Thoracic aorta (tissue), 2 donors: Measurements from ENCODE around the gene ODF2L. TPM values are rescaled to one million over a fixed set of nuclear protein-coding genes. Genes with fewer than 3 reads are reported as not detected.

Experiments
- ATAC-seq: fragments of 150-250 bp; one replicate; pipeline ENCODE4 v1.8.0; 2017; ENCODE audit warnings: low read depth; ENCODE audit not compliant: insufficient number of reproducible peaks, low FRiP score
- DNase-seq: peaks from one replicate; pipeline ENCODE4 v3.0.0-alpha.2; 2020; ENCODE audit warnings: low spot score
- H3K27ac ChIP-seq, 2 donors: fragments of 200-600 bp; sonication (generic); 1 replicate in 1 of 2; 2 replicates in 1 of 2; pipeline ENCODE4 v1.5.1; 2016; ENCODE audit warnings: mild to moderate bottlenecking in 2 of 2, moderate library complexity in 2 of 2
- H3K27me3 ChIP-seq: fragments of 200-600 bp; sonication (generic); replicated peaks from 2 replicates; pipeline ENCODE4 v1.6.0; 2016; ENCODE audit warnings: mild to moderate bottlenecking; ENCODE audit not compliant: insufficient read depth
- H3K36me3 ChIP-seq: fragments of 200-600 bp; sonication (generic); one replicate; pipeline ENCODE4 v1.5.1; 2016
- H3K4me1 ChIP-seq, 2 donors: fragments of 200-600 bp; sonication (generic); 1 replicate in 1 of 2; 2 replicates in 1 of 2; pipeline versions ENCODE4 v1.5.1 to v1.6.0; 2016; ENCODE audit warnings: low read depth in 2 of 2, mild to moderate bottlenecking in 1 of 2; ENCODE audit not compliant: control insufficient read depth in 1 of 2
- H3K4me3 ChIP-seq: fragments of 200-600 bp; sonication (generic); 2 replicates; pipeline ENCODE4 v1.5.1; 2016; ENCODE audit warnings: mild to moderate bottlenecking
- H3K9me3 ChIP-seq: fragments of 200-600 bp; sonication (generic); 2 replicates; pipeline ENCODE4 v1.5.1; 2016
- total RNA-seq, 2 donors: library from RNA; depleted of rRNA; stranded (reverse); fragments of >200 nt; gene quantifications; one replicate each; pipeline versions ENCODE4 v1.1.0 to v1.2.3, GENCODE V29; 2016
- TF ChIP-seq, protein P1 (sequence below): fragments of 200-600 bp; sonication (generic); IDR thresholded peaks from one replicate; pipeline ENCODE4 v1.5.1; 2019; ENCODE audit warnings: antibody characterized with exemption

ODF2L gene
- total RNA-seq, 2 donors from 2014 or later, result 45.6 to 74.5 TPM

DNA sequence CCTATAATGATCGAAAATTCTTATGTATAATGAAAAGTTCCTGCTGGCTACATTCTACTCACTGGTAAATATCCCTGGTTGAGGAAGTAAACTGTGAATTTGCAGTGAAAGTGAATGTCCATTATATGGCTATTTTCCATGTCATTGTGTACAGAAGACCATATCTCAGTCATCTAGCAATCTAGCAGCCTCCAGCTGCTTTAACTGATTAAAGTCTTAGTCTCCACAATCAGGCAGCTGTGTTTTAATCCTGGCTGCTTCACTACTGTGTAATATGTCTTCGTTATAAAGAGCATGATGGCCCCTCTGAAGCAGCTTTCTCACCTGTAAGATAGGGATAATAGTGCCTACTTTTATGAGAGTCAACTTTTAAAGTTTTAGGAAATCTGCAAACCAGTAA, 39.2 kb upstream of the ODF2L start:
- DNase-seq (no peak), ATAC-seq (no peak)
- H3K27me3 ChIP-seq, result no peaks in the 10 kb centered on the region
- no peak overlapping the region for H3K27ac ChIP-seq
- H3K9me3 ChIP-seq, result no peaks in the 10 kb centered on the region
- H3K4me1 ChIP-seq, result peaks cover 1 to 3% of the 10 kb centered on the region in 2 donors
- no peaks in the 10 kb centered on the region for H3K36me3 ChIP-seq
- TF ChIP-seq, protein P1, sequence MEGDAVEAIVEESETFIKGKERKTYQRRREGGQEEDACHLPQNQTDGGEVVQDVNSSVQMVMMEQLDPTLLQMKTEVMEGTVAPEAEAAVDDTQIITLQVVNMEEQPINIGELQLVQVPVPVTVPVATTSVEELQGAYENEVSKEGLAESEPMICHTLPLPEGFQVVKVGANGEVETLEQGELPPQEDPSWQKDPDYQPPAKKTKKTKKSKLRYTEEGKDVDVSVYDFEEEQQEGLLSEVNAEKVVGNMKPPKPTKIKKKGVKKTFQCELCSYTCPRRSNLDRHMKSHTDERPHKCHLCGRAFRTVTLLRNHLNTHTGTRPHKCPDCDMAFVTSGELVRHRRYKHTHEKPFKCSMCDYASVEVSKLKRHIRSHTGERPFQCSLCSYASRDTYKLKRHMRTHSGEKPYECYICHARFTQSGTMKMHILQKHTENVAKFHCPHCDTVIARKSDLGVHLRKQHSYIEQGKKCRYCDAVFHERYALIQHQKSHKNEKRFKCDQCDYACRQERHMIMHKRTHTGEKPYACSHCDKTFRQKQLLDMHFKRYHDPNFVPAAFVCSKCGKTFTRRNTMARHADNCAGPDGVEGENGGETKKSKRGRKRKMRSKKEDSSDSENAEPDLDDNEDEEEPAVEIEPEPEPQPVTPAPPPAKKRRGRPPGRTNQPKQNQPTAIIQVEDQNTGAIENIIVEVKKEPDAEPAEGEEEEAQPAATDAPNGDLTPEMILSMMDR, result no peak
- H3K4me3 ChIP-seq, result no peak overlapping the region

DNA sequence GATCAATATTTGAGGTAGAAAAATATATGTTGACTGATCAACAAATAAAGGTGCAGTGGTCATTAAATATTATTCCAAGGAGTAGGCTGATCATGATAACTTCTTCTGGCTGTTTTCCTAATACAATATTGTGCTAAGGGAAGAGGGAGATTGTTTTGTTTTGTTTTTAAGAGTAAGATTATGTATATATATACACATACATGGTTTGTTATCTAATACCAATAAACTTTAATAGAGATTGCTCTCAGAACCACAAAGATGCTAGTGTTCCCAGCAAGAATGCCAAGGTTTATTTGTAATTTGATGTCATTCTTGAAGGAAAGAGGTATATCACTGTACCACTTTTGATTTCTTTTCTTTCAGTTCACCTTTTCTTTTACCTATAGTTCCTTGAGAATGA, 37.9 kb upstream of the ODF2L start:
- no peak for ATAC-seq

DNA sequence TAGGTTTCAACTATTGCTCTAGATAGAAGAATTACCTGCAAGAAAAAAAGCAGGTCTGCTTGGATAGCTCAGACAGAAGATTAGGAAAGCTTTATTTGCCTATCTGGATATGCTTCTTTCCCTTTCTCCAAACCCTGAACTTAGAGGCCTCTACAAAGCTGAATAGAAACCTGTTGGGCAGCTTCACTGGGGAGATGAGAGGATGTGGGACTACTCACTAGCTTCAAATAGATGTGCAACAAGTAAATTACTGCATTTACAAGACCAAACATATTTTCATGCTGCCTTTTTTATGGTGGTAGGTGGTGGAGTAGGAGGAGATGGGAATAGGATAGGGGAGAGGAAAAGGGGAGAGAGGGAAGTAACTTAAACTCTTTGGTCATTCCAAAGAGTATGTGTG, 34.3 kb upstream of the ODF2L start:
- Histone ChIP-seq H3K36me3 (no peaks in the 10 kb centered on the region), H3K27me3 (no peaks in the 10 kb centered on the region), H3K9me3 (no peaks in the 10 kb centered on the region), H3K27ac (peak overlapping the region; percentile 60 to 83), H3K4me1 (peaks cover 5 to 17% of the 10 kb centered on the region in 2 donors), H3K4me3 (no peak overlapping the region)
- DNase-seq (no peak), ATAC-seq (no peak)
- TF ChIP-seq, protein P1, result no peak

More for the DNA sequence above, 37.9 kb upstream of the ODF2L start:
- no peak overlapping the region for H3K27ac ChIP-seq
- H3K4me3 ChIP-seq, result no peak overlapping the region
- H3K9me3 ChIP-seq, result no peaks in the 10 kb centered on the region
- no peak for DNase-seq
- no peaks in the 10 kb centered on the region for H3K36me3 ChIP-seq
- H3K4me1 ChIP-seq, result peaks cover 5 to 15% of the 10 kb centered on the region in 2 donors
- TF ChIP-seq, protein P1, result no peak
- H3K27me3 ChIP-seq, result no peaks in the 10 kb centered on the region

DNA sequence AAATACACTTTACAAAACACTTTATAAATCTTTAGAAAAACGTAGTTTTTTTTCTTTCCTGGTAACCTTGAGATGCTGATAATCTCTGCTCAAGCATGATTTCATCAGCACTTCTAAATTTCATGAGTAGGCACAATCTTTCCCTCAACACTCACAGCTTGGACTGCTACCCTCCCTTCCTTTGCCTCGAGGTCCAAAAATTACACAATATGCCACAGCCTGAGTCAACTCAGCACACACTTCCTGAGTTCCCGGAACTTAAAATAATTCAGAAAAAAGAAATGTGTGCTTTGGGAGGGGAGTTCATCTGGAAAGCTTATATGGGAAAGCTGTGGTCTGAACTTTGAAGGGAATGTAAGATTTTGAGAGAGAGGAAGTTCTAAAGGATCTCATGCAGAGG, 33.7 kb upstream of the ODF2L start:
- Histone ChIP-seq H3K36me3 (no peaks in the 10 kb centered on the region), H3K4me3 (no peak overlapping the region), H3K9me3 (no peaks in the 10 kb centered on the region), H3K27me3 (no peaks in the 10 kb centered on the region), H3K4me1 (peaks cover 5 to 17% of the 10 kb centered on the region in 2 donors), H3K27ac (peak overlapping the region; percentile 60 to 83)
- TF ChIP-seq, protein P1, result no peak
- DNase-seq (peak; percentile 13), ATAC-seq (peak; percentile 99)

DNA sequence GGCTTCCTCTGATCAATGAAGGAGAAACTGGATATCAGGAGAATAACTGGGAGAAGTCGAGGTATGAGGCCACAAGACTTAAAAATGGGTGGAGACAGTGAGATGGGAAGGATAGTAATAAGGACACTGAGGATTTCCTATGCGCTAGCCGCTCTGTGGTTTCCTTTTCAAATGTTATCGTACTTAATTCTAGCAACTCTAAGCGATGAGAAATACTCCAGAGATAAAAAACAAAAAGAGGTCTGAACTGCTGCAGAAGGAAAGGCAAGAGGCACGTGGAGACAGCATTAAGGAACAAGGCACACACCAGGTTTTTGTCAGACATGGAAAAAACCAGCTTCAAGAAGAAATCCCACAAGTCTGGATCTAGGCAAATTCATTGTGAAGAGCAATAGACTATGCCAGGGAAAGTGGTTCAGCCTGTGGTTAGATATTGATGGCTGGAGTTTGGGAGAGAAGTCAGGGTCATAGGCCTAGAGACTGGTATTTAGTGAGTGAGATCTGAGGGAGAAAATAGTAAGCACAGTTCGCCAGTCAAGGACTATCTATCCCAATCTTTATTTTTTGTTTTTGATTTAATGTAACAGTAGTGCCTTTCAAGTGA, 33.1 kb upstream of the ODF2L start:
- Histone ChIP-seq H3K27me3 (no peaks in the 10 kb centered on the region), H3K36me3 (no peaks in the 10 kb centered on the region), H3K27ac (peak overlapping the region in 1 of 2 donors; percentile 60), H3K9me3 (no peaks in the 10 kb centered on the region), H3K4me3 (no peak overlapping the region), H3K4me1 (peaks cover 5 to 17% of the 10 kb centered on the region in 2 donors)
- ATAC-seq, result no peak
- no peak for DNase-seq
- TF ChIP-seq, protein P1, result no peak
